Measurements from ENCODE around the gene SLC25A26. TPM values are rescaled to one million over a fixed set of nuclear protein-coding genes. Genes with fewer than 3 reads are reported as not detected.

The SLC25A26 gene
- total RNA-seq, 4 donors from 2014 or later = 8.5 to 26.3 (median 16.7) TPM

DNA sequence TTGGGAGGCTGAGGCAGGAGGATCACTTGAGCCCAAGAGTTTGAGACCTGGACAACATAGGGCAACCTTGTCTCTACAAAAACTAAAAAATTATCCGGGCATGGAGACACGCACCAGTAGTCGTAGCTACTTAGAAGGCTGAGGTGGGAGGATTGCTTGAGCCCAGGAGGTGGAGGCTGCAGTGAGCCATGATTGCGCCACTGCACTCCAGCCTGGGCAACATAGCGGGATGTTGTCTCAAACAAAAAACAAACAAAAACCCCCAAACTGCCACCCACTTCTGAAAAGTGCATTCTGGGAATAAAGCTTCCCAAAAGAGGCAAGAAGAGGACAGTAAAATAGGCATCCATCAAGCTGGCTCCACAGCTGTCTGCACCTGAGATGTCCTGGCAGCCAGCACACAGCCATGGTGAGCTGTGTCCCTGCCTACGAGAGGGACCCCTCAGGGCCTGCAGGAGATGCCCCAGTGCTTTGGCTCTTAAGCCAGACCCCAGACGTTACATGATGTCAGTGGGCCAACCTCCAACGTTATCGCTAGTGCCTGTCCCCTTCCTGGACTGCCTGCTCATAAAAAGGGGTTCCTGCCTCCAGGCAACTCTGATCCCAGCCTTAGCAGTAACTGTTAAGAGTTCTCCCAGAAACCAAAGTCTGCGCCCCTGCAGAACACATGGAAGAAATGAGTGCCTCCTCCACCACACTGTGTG, 178.9 kb downstream of the SLC25A26 start:
- no peak overlapping the region for H3K27ac ChIP-seq
- intact Hi-C loops (cut with DNase I) = no loop called here

DNA sequence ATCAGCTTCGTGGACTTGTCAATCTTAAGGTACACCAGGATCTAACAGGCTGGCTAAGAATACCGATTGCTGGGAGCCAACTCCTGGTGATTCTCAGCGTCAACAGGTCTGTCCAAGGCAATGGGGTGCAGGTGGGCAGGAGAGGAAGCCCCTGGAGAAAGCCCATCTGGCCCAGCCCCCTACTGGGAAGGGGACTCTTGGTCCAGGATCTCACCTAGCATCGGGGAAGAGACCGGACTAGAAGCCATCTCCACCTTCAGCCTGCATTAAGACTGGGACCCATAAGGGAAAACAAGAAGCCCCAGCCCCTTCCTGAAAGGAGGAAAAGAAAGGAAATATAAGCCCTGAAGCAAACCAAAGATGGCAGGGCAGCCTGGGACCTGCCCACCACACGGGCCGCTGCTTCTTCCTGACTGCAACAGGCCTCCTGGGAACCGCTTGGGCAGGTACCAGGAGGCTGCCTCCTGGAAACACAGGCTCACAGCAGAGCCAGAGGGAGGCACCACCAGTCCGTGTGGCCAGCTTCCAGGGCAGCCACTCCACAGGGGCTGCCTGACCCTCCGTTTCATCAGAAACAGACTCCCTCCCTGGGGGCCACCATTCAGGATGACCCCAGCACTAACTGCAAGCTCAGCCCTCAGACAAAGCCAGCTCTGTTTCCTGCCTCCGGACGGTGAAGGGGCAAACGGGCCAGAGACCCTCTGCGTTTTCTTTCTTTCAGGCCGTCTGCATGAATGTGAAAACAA, 179.8 kb downstream of the SLC25A26 start:
- Histone ChIP-seq H3K27ac (no peak overlapping the region), H3K27me3 (no peaks in the 10 kb centered on the region), H3K9me3 (no peaks in the 10 kb centered on the region), H3K36me3 (peaks cover 0 to 90% (median 6%) of the 10 kb centered on the region in 3 donors), H3K4me1 (peaks cover 0 to 41% (median 5%) of the 10 kb centered on the region in 3 donors), H3K4me3 (no peak overlapping the region)
- 81 to 85% methylated on average over 7 to 13 of the region's 15 CpGs for WGBS, 2 donors
- TF ChIP-seq, protein P1, sequence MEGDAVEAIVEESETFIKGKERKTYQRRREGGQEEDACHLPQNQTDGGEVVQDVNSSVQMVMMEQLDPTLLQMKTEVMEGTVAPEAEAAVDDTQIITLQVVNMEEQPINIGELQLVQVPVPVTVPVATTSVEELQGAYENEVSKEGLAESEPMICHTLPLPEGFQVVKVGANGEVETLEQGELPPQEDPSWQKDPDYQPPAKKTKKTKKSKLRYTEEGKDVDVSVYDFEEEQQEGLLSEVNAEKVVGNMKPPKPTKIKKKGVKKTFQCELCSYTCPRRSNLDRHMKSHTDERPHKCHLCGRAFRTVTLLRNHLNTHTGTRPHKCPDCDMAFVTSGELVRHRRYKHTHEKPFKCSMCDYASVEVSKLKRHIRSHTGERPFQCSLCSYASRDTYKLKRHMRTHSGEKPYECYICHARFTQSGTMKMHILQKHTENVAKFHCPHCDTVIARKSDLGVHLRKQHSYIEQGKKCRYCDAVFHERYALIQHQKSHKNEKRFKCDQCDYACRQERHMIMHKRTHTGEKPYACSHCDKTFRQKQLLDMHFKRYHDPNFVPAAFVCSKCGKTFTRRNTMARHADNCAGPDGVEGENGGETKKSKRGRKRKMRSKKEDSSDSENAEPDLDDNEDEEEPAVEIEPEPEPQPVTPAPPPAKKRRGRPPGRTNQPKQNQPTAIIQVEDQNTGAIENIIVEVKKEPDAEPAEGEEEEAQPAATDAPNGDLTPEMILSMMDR (IDR thresholded peaks at IDR 0.05) = no peak
- no peak for TF ChIP-seq POLR2A (IDR thresholded peaks at IDR 0.05)
- no peak for DNase-seq
- intact Hi-C loops (cut with DNase I) = no loop called here

More for the DNA sequence above, 178.9 kb downstream of the SLC25A26 start:
- peaks cover 0 to 90% (median 6%) of the 10 kb centered on the region in 3 donors for H3K36me3 ChIP-seq
- DNase-seq = no peak
- peaks cover 0 to 37% (median 5%) of the 10 kb centered on the region in 3 donors for H3K4me1 ChIP-seq
- TF ChIP-seq, protein P1 (IDR thresholded peaks at IDR 0.05) = no peak
- no peak for TF ChIP-seq POLR2A (IDR thresholded peaks at IDR 0.05)
- WGBS, 2 donors = 86 to 93% methylated on average over 6 to 9 of the region's 10 CpGs
- H3K4me3 ChIP-seq = no peak overlapping the region
- no peaks in the 10 kb centered on the region for H3K9me3 ChIP-seq
- no peaks in the 10 kb centered on the region for H3K27me3 ChIP-seq

DNA sequence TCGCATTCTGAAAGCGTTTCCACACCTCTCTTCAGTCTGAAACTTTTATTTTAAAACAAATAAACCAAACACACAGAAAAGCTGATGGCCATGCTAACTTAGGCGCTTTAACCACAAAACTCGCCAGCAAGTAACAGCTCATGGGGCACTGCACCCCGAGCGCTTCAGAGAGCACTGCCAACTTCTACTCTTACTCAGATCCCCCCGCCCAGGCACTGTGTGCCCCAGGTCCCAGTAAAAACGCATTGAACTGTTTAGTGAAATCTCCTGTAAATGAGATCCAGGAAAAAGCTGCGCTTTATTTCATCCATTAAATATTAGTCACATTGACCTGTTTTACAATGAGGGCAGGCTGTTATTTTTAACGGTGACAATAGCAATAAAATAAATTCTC, 180.4 kb downstream of the SLC25A26 start:
- peaks cover 0 to 90% (median 2%) of the 10 kb centered on the region in 3 donors for H3K36me3 ChIP-seq
- H3K27me3 ChIP-seq = no peaks in the 10 kb centered on the region
- no peak overlapping the region for H3K4me3 ChIP-seq
- peaks cover 0 to 46% (median 5%) of the 10 kb centered on the region in 3 donors for H3K4me1 ChIP-seq
- no peaks in the 10 kb centered on the region for H3K9me3 ChIP-seq
- no peak overlapping the region for H3K27ac ChIP-seq
- intact Hi-C loops (cut with DNase I) = no loop called here
- no peak for DNase-seq
- TF ChIP-seq, protein P1 (IDR thresholded peaks at IDR 0.05) = no peak
- no peak for TF ChIP-seq POLR2A (IDR thresholded peaks at IDR 0.05)
- WGBS, 2 donors = 78 to 85% methylated on average over 8 to 10 of the region's 10 CpGs

DNA sequence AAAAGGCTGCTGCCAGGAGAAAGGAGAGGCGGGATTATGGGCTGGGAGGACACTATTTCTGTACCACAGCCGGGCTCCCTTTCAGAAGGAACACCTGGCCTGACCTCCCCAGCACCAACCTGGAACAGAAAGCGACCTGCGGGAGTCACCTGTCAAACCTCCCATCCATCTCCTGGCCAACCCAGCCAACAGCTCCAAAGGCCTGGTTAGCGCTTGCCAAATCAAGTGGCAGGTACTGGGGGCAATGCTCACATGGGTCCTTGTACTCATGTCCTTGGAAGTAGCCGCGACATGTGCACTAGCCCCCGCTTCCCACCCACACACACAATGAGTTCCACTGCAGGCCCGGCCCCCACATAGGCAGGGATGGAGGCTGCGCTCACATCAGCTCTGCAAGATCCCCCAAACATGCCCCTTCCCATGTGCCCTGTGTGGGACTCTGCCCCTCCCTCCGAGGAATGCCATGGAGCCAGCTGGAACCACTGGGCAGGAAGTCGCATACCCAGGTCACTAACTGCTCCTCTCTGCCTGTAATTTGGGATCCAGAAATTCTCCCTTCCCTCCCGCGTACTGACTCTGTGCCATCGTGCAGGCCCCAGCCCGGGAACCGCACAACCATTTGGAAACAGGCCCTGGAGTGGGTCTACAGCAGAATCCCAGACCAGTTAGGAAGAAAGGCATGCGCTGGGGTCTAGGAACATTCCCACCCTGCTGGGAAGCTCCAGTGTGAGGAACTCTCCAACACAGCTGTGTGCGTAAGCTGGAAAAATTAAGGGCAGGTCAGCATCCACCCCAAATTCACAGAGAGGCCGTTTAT, 181.1 kb downstream of the SLC25A26 start:
- Histone ChIP-seq H3K4me1 (peaks cover 0 to 54% (median 7%) of the 10 kb centered on the region in 3 donors), H3K27ac (no peak overlapping the region), H3K4me3 (no peak overlapping the region), H3K9me3 (no peaks in the 10 kb centered on the region), H3K27me3 (no peaks in the 10 kb centered on the region), H3K36me3 (peaks cover 0 to 90% (median 0%) of the 10 kb centered on the region in 3 donors)
- TF ChIP-seq POLR2A (IDR thresholded peaks at IDR 0.05) = no peak
- TF ChIP-seq, protein P1 (IDR thresholded peaks at IDR 0.05) = no peak
- WGBS, 2 donors = 83% methylated on average over 8 to 10 of the region's 20 CpGs
- intact Hi-C loops (cut with DNase I) = no loop called here
- no peak for DNase-seq
